ENCODE data around the gene DNAI4. TPM values are rescaled to one million over a fixed set of nuclear protein-coding genes. Genes with fewer than 3 reads are reported as not detected.

DNAI4 gene
- total and polyA plus RNA-seq, 2 donors (not counting 1 experiment from before 2014, with no cell fraction given), result 0.30 to 2.7 TPM

DNA sequence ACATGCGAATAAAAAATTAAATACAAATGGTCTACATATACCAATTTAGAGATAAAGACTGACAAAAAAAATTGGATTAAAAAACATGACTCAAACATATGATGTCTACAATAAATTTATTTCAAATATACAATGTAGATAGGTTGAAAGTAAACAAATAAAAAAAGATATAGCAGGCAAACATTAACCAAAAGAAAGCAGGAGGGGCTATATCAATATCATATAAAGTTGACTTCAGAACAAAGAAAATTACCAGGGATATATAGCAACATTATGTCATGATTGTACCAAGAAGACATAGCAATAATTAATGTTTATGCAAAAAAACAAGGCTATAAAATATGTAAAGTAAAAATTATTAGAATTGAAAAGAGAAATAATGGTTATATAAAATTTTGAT is 73.7 kb downstream of the DNAI4 start:
- Histone ChIP-seq H3K4me1 (ENCODE audit: control insufficient read depth in 2 of 2, insufficient read depth in 2 of 2, low read length in 2 of 2) (no peaks in the 10 kb centered on the region), H3K27ac (ENCODE audit: low read length in 2 of 2) (no peak overlapping the region), H2AFZ (ENCODE audit: insufficient read depth, low read depth, low read length, poor library complexity, severe bottlenecking) (no peak overlapping the region), H3K79me2 (ENCODE audit: control insufficient read depth, insufficient read depth, low read length) (no peaks in the 10 kb centered on the region), H3K9ac (ENCODE audit: low read length) (no peak overlapping the region), H3K4me3 (ENCODE audit: control extremely low read depth in 1 of 5, extremely low read depth in 1 of 5, insufficient read depth in 1 of 5, low read depth in 2 of 5, low read length in 4 of 5) (no peak overlapping the region), H3K9me3 (ENCODE audit: control extremely low read depth in 1 of 3, control insufficient read depth in 2 of 3, insufficient read depth in 1 of 3, low read length in 2 of 3) (peaks cover 0 to 3% (median 2%) of the 10 kb centered on the region in 3 donors), H3K4me2 (replicated peaks; ENCODE audit: low read depth, low read length, poor library complexity, severe bottlenecking) (no peak overlapping the region), H4K20me1 (ENCODE audit: control insufficient read depth, insufficient read depth, low read length, poor library complexity, severe bottlenecking) (no peaks in the 10 kb centered on the region), H3K27me3 (replicated peaks in 1 of 4; ENCODE audit: control extremely low read depth in 1 of 4, control insufficient read depth in 3 of 4, insufficient read depth in 4 of 4, low read length in 3 of 4) (no peaks in the 10 kb centered on the region), H3K36me3 (replicated peaks in 1 of 2; ENCODE audit: control extremely low read depth in 1 of 2, control insufficient read depth in 1 of 2, extremely low read depth in 1 of 2, insufficient read depth in 2 of 2, low read length in 1 of 2) (no peaks in the 10 kb centered on the region)
- WGBS (ENCODE audit: insufficient coverage), result no CpG with 5 or more reads among the region's 1 CpG
- no peak overlapping the region for H3K4me3 Mint-ChIP-seq
- no peak for DNase-seq
- CTCF ChIA-PET, result no interaction called here
- POLR2A ChIA-PET, result no interaction called here
- no peak for ATAC-seq (ENCODE audit: low read depth)
- peaks cover 8% of the 10 kb centered on the region for H3K9me3 Mint-ChIP-seq (ENCODE audit: insufficient read depth)
- intact Hi-C loops (cut with micrococcal nuclease), result no loop called here
- H3K4me1 Mint-ChIP-seq, result no peaks in the 10 kb centered on the region
- no peaks in the 10 kb centered on the region for H3K27me3 Mint-ChIP-seq
- H3K27ac Mint-ChIP-seq, result no peak overlapping the region
- TF ChIP-seq EZH2 (IDR thresholded peaks at IDR 0.05; ENCODE audit: borderline replicate concordance, insufficient read depth, low read depth, low read length, poor library complexity, severe bottlenecking), result no peak
- TF ChIP-seq, protein P1, sequence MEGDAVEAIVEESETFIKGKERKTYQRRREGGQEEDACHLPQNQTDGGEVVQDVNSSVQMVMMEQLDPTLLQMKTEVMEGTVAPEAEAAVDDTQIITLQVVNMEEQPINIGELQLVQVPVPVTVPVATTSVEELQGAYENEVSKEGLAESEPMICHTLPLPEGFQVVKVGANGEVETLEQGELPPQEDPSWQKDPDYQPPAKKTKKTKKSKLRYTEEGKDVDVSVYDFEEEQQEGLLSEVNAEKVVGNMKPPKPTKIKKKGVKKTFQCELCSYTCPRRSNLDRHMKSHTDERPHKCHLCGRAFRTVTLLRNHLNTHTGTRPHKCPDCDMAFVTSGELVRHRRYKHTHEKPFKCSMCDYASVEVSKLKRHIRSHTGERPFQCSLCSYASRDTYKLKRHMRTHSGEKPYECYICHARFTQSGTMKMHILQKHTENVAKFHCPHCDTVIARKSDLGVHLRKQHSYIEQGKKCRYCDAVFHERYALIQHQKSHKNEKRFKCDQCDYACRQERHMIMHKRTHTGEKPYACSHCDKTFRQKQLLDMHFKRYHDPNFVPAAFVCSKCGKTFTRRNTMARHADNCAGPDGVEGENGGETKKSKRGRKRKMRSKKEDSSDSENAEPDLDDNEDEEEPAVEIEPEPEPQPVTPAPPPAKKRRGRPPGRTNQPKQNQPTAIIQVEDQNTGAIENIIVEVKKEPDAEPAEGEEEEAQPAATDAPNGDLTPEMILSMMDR (IDR thresholded peaks at IDR 0.05), result no peak

DNA sequence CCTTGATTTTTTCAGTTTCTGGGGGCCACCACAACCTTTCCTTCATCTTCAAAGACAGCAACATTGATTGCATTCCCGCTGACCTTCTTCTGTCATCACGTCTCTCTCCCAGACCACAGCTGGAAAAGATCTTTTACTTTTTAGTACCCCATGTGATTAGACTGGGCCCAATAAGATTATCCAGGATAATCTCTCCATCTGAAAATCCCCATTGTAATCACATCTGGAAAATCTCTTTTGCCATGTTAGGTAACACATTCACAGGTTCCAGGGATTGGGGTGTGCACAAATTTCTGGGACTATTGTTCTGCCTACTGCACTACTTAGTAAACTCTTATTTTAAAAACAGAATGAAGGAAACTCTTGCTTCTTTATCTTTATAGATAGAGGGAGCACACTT is 76.5 kb downstream of the DNAI4 start:
- Mint-ChIP-seq H3K4me3 (no peak overlapping the region), H3K9me3 (ENCODE audit: insufficient read depth) (peaks cover 7% of the 10 kb centered on the region), H3K27ac (no peak overlapping the region), H3K27me3 (no peaks in the 10 kb centered on the region), H3K4me1 (no peaks in the 10 kb centered on the region)
- intact Hi-C loops (cut with micrococcal nuclease), result no loop called here
- no peaks in the 10 kb centered on the region for H3K27me3 ChIP-seq (replicated peaks in 1 of 4; ENCODE audit: control extremely low read depth in 1 of 4, control insufficient read depth in 3 of 4, insufficient read depth in 4 of 4, low read length in 3 of 4)
- ATAC-seq (ENCODE audit: low read depth) (no peak), DNase-seq (no peak)
- no peak overlapping the region for H3K27ac ChIP-seq (ENCODE audit: low read length in 2 of 2)
- H2AFZ ChIP-seq (ENCODE audit: insufficient read depth, low read depth, low read length, poor library complexity, severe bottlenecking), result no peak overlapping the region
- no peak overlapping the region for H3K4me3 ChIP-seq (ENCODE audit: control extremely low read depth in 1 of 5, extremely low read depth in 1 of 5, insufficient read depth in 1 of 5, low read depth in 2 of 5, low read length in 4 of 5)
- H3K9ac ChIP-seq (ENCODE audit: low read length), result no peak overlapping the region
- POLR2A ChIA-PET, result no interaction called here
- 100% methylated on average over 2 of the region's 2 CpGs for WGBS (ENCODE audit: insufficient coverage)
- CTCF ChIA-PET, result no interaction called here
- H4K20me1 ChIP-seq (ENCODE audit: control insufficient read depth, insufficient read depth, low read length, poor library complexity, severe bottlenecking), result no peaks in the 10 kb centered on the region
- TF ChIP-seq, protein P1 (IDR thresholded peaks at IDR 0.05), result no peak
- no peak for TF ChIP-seq EZH2 (IDR thresholded peaks at IDR 0.05; ENCODE audit: borderline replicate concordance, insufficient read depth, low read depth, low read length, poor library complexity, severe bottlenecking)
- H3K9me3 ChIP-seq (ENCODE audit: control extremely low read depth in 1 of 3, control insufficient read depth in 2 of 3, insufficient read depth in 1 of 3, low read length in 2 of 3), result peaks cover 0 to 3% (median 2%) of the 10 kb centered on the region in 3 donors
- no peaks in the 10 kb centered on the region for H3K4me1 ChIP-seq (ENCODE audit: control insufficient read depth in 2 of 2, insufficient read depth in 2 of 2, low read length in 2 of 2)
- no peaks in the 10 kb centered on the region for H3K79me2 ChIP-seq (ENCODE audit: control insufficient read depth, insufficient read depth, low read length)
- no peak overlapping the region for H3K4me2 ChIP-seq (replicated peaks; ENCODE audit: low read depth, low read length, poor library complexity, severe bottlenecking)
- H3K36me3 ChIP-seq (replicated peaks in 1 of 2; ENCODE audit: control extremely low read depth in 1 of 2, control insufficient read depth in 1 of 2, extremely low read depth in 1 of 2, insufficient read depth in 2 of 2, low read length in 1 of 2), result no peaks in the 10 kb centered on the region

Measured in B cell (primary cell).